ENCODE results near the gene ARHGEF19. TPM values are rescaled to one million over a fixed set of nuclear protein-coding genes. Genes with fewer than 3 reads are reported as not detected.
A peak's percentile ranks its signal among the peaks of the same experiment; 100 is the strongest.

Gene ARHGEF19
- total and polyA plus RNA-seq, 8 donors: 3.5 to 20.1 (median 9.5) TPM

DNA sequence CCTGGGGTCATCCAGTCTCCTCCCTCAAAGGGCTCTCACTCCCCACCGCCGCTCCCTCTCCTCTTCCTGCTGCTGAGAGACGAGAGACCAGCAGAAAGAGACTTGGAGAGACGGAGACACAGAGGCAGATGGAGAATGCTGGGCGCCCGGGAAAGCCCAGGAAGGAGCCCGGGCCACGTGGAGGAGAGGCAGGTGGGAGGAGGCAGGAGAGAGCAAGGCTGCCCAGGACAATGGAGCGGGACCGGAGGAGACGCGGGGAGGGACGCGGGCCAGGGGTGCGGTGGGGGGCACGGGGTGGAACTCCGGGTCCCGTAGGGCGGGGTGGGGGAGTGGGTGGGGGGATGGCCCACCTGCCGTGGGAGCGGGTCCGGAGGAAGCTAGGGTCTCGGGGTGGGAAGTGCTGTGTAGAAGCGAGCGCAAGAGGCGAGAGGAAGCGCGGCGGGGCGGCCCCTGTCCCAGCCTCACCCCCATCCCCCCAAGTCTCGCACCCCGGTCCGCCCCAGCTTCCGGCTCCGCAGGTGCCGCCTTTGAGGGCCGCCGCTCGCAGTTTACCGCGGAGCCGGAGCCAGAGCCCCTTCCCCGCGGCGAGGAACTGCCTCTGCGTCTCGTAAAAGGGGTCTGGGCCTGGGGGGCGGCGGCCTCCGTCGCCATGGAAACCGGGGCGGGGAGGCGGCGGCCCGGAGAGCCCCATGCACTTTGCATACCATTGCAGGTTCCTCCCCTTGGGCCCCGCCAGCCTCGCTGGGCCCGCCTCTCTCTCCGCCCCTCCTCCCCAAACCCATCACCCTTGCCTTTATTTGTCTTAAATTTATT lies 44.9 kb downstream of the ARHGEF19 start:
- Histone ChIP-seq H3K27me3 (peaks cover 0 to 8% (median 0%) of the 10 kb centered on the region in 3 donors), H3K36me3 (no peaks in the 10 kb centered on the region), H3K9me3 (no peaks in the 10 kb centered on the region), H3K4me1 (peaks cover 13 to 62% (median 36%) of the 10 kb centered on the region in 4 donors), H3K4me3 (peak overlapping the region; percentile 53 to 60 (median 55)), H3K27ac (peak overlapping the region in 4 of 5 donors; percentile 44 to 85 (median 76))
- TF ChIP-seq, protein P1, sequence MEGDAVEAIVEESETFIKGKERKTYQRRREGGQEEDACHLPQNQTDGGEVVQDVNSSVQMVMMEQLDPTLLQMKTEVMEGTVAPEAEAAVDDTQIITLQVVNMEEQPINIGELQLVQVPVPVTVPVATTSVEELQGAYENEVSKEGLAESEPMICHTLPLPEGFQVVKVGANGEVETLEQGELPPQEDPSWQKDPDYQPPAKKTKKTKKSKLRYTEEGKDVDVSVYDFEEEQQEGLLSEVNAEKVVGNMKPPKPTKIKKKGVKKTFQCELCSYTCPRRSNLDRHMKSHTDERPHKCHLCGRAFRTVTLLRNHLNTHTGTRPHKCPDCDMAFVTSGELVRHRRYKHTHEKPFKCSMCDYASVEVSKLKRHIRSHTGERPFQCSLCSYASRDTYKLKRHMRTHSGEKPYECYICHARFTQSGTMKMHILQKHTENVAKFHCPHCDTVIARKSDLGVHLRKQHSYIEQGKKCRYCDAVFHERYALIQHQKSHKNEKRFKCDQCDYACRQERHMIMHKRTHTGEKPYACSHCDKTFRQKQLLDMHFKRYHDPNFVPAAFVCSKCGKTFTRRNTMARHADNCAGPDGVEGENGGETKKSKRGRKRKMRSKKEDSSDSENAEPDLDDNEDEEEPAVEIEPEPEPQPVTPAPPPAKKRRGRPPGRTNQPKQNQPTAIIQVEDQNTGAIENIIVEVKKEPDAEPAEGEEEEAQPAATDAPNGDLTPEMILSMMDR (IDR thresholded peaks at IDR 0.05): no peak
- no peak for TF ChIP-seq EP300 (IDR thresholded peaks at IDR 0.05)
- no peak for TF ChIP-seq POLR2AphosphoS5 (IDR thresholded peaks at IDR 0.05)
- TF ChIP-seq POLR2A (IDR thresholded peaks at IDR 0.05): no peak
- intact Hi-C loops (cut with DNase I; ENCODE audit: low total_unique reads): no loop called here
- 3 to 6% (median 5%) methylated on average over 50 to 60 of the region's 60 CpGs for WGBS, 5 donors
- DNase-seq: peak; percentile 58 to 90

GRCh38 chr1:16166117-16166516 lies 46.3 kb downstream of the ARHGEF19 start:
- TF ChIP-seq EP300 (IDR thresholded peaks at IDR 0.05) (no peak), POLR2AphosphoS5 (IDR thresholded peaks at IDR 0.05) (no peak), POLR2A (IDR thresholded peaks at IDR 0.05) (no peak)
- TF ChIP-seq, protein P1 (IDR thresholded peaks at IDR 0.05): no peak
- H3K27me3 ChIP-seq: peaks cover 0 to 8% (median 0%) of the 10 kb centered on the region in 3 donors
- no peak overlapping the region for H3K27ac ChIP-seq
- WGBS, 5 donors: 43 to 100% (median 50%) methylated on average over 2 of the region's 2 CpGs
- H3K4me3 ChIP-seq: no peak overlapping the region
- DNase-seq: no peak
- no peaks in the 10 kb centered on the region for H3K36me3 ChIP-seq
- H3K9me3 ChIP-seq: no peaks in the 10 kb centered on the region
- H3K4me1 ChIP-seq: peaks cover 13 to 57% (median 35%) of the 10 kb centered on the region in 4 donors
- intact Hi-C loops (cut with DNase I; ENCODE audit: low total_unique reads): no loop called here

- TF ChIP-seq POLR2AphosphoS5 (IDR thresholded peaks at IDR 0.05) (no peak), POLR2A (IDR thresholded peaks at IDR 0.05) (no peak), EP300 (IDR thresholded peaks at IDR 0.05) (no peak)
- TF ChIP-seq, protein P1 (IDR thresholded peaks at IDR 0.05): no peak
- no peaks in the 10 kb centered on the region for H3K36me3 ChIP-seq
- intact Hi-C loops (cut with DNase I; ENCODE audit: low total_unique reads): no loop called here
- no peak overlapping the region for H3K4me3 ChIP-seq
- no peaks in the 10 kb centered on the region for H3K9me3 ChIP-seq
- WGBS, 5 donors: 53 to 73% (median 63%) methylated on average over 6 to 7 of the region's 7 CpGs
- H3K27me3 ChIP-seq: peaks cover 0 to 8% (median 0%) of the 10 kb centered on the region in 3 donors
- peaks cover 13 to 57% (median 35%) of the 10 kb centered on the region in 4 donors for H3K4me1 ChIP-seq
- DNase-seq: peak in 1 of 2 donors; percentile 88
- H3K27ac ChIP-seq: peak overlapping the region in 1 of 5 donors; percentile 43
Measured at GRCh38 chr1:16165548-16165947, 46.9 kb downstream of the ARHGEF19 start.

GRCh38 chr1:16165073-16165364 lies 47.4 kb downstream of the ARHGEF19 start:
- TF ChIP-seq EP300 (IDR thresholded peaks at IDR 0.05) (no peak), POLR2AphosphoS5 (IDR thresholded peaks at IDR 0.05) (no peak), POLR2A (IDR thresholded peaks at IDR 0.05) (no peak)
- TF ChIP-seq, protein P1 (IDR thresholded peaks at IDR 0.05): no peak
- H3K4me3 ChIP-seq: no peak overlapping the region
- no peaks in the 10 kb centered on the region for H3K36me3 ChIP-seq
- DNase-seq: no peak
- intact Hi-C loops (cut with DNase I; ENCODE audit: low total_unique reads): no loop called here
- peaks cover 13 to 57% (median 35%) of the 10 kb centered on the region in 4 donors for H3K4me1 ChIP-seq
- H3K9me3 ChIP-seq: no peaks in the 10 kb centered on the region
- peak overlapping the region in 2 of 5 donors; percentile 2 to 43 for H3K27ac ChIP-seq
- 44 to 68% (median 49%) methylated on average over 5 of the region's 5 CpGs for WGBS, 5 donors
- H3K27me3 ChIP-seq: peaks cover 0 to 8% (median 0%) of the 10 kb centered on the region in 3 donors

Measured in stomach (tissue), 9 donors.